A673 (cell line): ENCODE results near the gene SYTL1. TPM values are rescaled to one million over a fixed set of nuclear protein-coding genes. Genes with fewer than 3 reads are reported as not detected.
A peak's percentile ranks its signal among the peaks of the same experiment; 100 is the strongest.

ENCODE experiments used
- BruUV-seq: library from RNA; stranded (reverse); fragments of 400-500 nt; replicated peaks from 2 replicates; lab custom pipeline; 2021; lab: Mats Ljungman, UMichigan
- CTCF ChIA-PET: fragments of 300-600 bp; sonication (Branson Sonifier 250); formaldehyde crosslinking; loops from one replicate; lab custom pipeline; 2022; ENCODE audit warnings: antibody characterized with exemption; lab: Charles Lee
- POLR2A ChIA-PET: fragments of 300-600 bp; sonication (Branson Sonifier 250); formaldehyde crosslinking; loops from one replicate; lab custom pipeline; 2022; ENCODE audit warnings: antibody characterized with exemption; ENCODE audit not compliant: low non-redundant PET; lab: Charles Lee
- DNase-seq: peaks from one replicate; pipeline ENCODE4 v3.0.0-alpha.2; 2015; ENCODE audit warnings: low spot score
- H3K27ac ChIP-seq: fragments of 200-600 bp; sonication (generic); 2 replicates; pipeline ENCODE4 v1.5.1; 2016; ENCODE audit warnings: mixed run types, low read depth, mild to moderate bottlenecking, mixed read lengths, antibody characterized with exemption, low read length; ENCODE audit not compliant: poor library complexity, severe bottlenecking
- H3K27me3 ChIP-seq: fragments of 200-600 bp; sonication (generic); replicated peaks from 2 replicates; pipeline ENCODE4 v1.6.1; 2017; ENCODE audit warnings: mixed run types, low read depth, mild to moderate bottlenecking, mixed read lengths, antibody characterized with exemption, low read length; ENCODE audit not compliant: insufficient read depth, poor library complexity
- H3K36me3 ChIP-seq: fragments of 200-600 bp; sonication (generic); 2 replicates; pipeline ENCODE4 v1.6.1; 2016; ENCODE audit warnings: mixed run types, mild to moderate bottlenecking, mixed read lengths, antibody characterized with exemption, low read length; ENCODE audit not compliant: insufficient read depth, poor library complexity, severe bottlenecking
- H3K4me1 ChIP-seq: fragments of 200-600 bp; sonication (generic); 2 replicates; pipeline ENCODE4 v1.6.1; 2017; ENCODE audit warnings: mixed run types, mild to moderate bottlenecking, mixed read lengths, antibody characterized with exemption, low read length; ENCODE audit not compliant: insufficient read depth, poor library complexity, severe bottlenecking
- H3K4me3 ChIP-seq: fragments of 200-600 bp; sonication (generic); 2 replicates; pipeline ENCODE4 v1.5.1; 2016; ENCODE audit warnings: low read depth, mixed run types, mild to moderate bottlenecking, mixed read lengths, low read length; ENCODE audit not compliant: poor library complexity, severe bottlenecking
- H3K9me3 ChIP-seq: fragments of 200-600 bp; sonication (generic); 2 replicates; pipeline ENCODE4 v1.6.1; 2016; ENCODE audit warnings: mixed run types, low read depth, mild to moderate bottlenecking, mixed read lengths, antibody characterized with exemption, low read length; ENCODE audit not compliant: poor library complexity, severe bottlenecking
- CTCF ChIP-seq: fragments of 300-800, 200-600 bp; sonication (generic); conservative IDR thresholded peaks from 2 replicates; pipeline ENCODE4 v1.5.1; 2017; ENCODE audit warnings: low read depth, mild to moderate bottlenecking, antibody characterized with exemption, low read length, moderate library complexity, mixed read lengths
- EZH2 ChIP-seq: fragments of 200-600 bp; sonication (generic); IDR thresholded peaks from 2 replicates; pipeline ENCODE4 v1.6.1; 2017; ENCODE audit warnings: borderline replicate concordance, low read depth, mild to moderate bottlenecking, mixed read lengths, antibody characterized with exemption, low read length; ENCODE audit not compliant: poor library complexity, severe bottlenecking
- intact Hi-C: fragments of 100-400 bp; cut with micrococcal nuclease; formaldehyde crosslinking; loops from one replicate; pipeline ENCODE4 v1.10.0; 2022; ENCODE audit not compliant: unreplicated experiment
- total RNA-seq: library from RNA; stranded (reverse); gene quantifications from 2 replicates; pipeline ENCODE4 v1.2.3, GENCODE V29; 2021

SYTL1 gene
- total RNA-seq, 1 experiment from 2014 or later = 2.1 TPM

- intact Hi-C loops = no loop called here
- Histone ChIP-seq H3K4me3 (no peak overlapping the region), H3K27ac (no peak overlapping the region), H3K4me1 (no peaks in the 10 kb centered on the region), H3K27me3 (no peaks in the 10 kb centered on the region), H3K36me3 (peaks cover 41% of the 10 kb centered on the region), H3K9me3 (no peaks in the 10 kb centered on the region)
- TF ChIP-seq CTCF = peak; percentile 90
- TF ChIP-seq EZH2 = no peak
- ChIA-PET CTCF (interaction anchor here (0.5 to 1.2 kb wide), 5 partner anchors 12 to 274 kb away, joined by 3 to 8 read pairs (median 3); no protein-coding TSS in a partner anchor), POLR2A (no interaction called here)
- DNase-seq = peak; percentile 45
- no TSS peak for BruUV-seq
Measured at GRCh38 chr1:27332536-27333281, 9.1 kb upstream of the SYTL1 start.

GRCh38 chr1:27333717-27334279 lies 8.0 kb upstream of the SYTL1 start:
- ChIA-PET CTCF (interaction anchor here (0.6 to 0.9 kb wide), 2 partner anchors 22 to 270 kb away, joined by 3 read pairs; partner anchors contain the start of gene AHDC1), POLR2A (no interaction called here)
- no TSS peak for BruUV-seq
- H3K4me3 ChIP-seq = no peak overlapping the region
- H3K9me3 ChIP-seq = no peaks in the 10 kb centered on the region
- TF ChIP-seq CTCF = no peak
- no peaks in the 10 kb centered on the region for H3K27me3 ChIP-seq
- H3K36me3 ChIP-seq = peaks cover 41% of the 10 kb centered on the region
- DNase-seq = no peak
- H3K4me1 ChIP-seq = no peaks in the 10 kb centered on the region
- intact Hi-C loops = no loop called here
- H3K27ac ChIP-seq = no peak overlapping the region

GRCh38 chr1:27335506-27336422 lies 6.1 kb upstream of the SYTL1 start:
- peaks cover 38% of the 10 kb centered on the region for H3K36me3 ChIP-seq
- H3K4me3 ChIP-seq = no peak overlapping the region
- no peaks in the 10 kb centered on the region for H3K9me3 ChIP-seq
- ChIA-PET CTCF (interaction anchor here (0.6 kb wide), 1 partner anchor 35 kb away, joined by 3 read pairs; no protein-coding TSS in a partner anchor), POLR2A (no interaction called here)
- no peak for DNase-seq
- intact Hi-C loops = no loop called here
- H3K27me3 ChIP-seq = no peaks in the 10 kb centered on the region
- no peaks in the 10 kb centered on the region for H3K4me1 ChIP-seq
- TF ChIP-seq EZH2 = no peak
- no peak for TF ChIP-seq CTCF
- no peak overlapping the region for H3K27ac ChIP-seq
- BruUV-seq = TSS peak; percentile 21
